Activated T-helper 17 cell treated with anti-CD3 and anti-CD28 coated beads, Interleukin-2, amount 50 U/mL, for 72 hours (primary cell): Measurements from ENCODE around the gene GADD45A. TPM values are rescaled to one million over a fixed set of nuclear protein-coding genes. Genes with fewer than 3 reads are reported as not detected.

Experiments
- ATAC-seq: fragments of 150-1000 bp; cut with Tn5 transposase; replicated peaks from 2 replicates; pipeline ENCODE4 v1.10.0; 2021; ENCODE audit warnings: mild to moderate bottlenecking, moderate library complexity
- H3K27ac Mint-ChIP-seq: one replicate; pipeline ENCODE4 v1.8.0; 2022; ENCODE audit warnings: mixed read lengths
- H3K27me3 Mint-ChIP-seq: one replicate; pipeline ENCODE4 v1.8.0; 2022; ENCODE audit warnings: mixed read lengths
- H3K36me3 Mint-ChIP-seq: one replicate; pipeline ENCODE4 v1.8.0; 2022; ENCODE audit warnings: low read depth, mild to moderate bottlenecking, mixed read lengths
- H3K4me1 Mint-ChIP-seq: one replicate; pipeline ENCODE4 v1.8.0; 2022; ENCODE audit warnings: mixed read lengths
- H3K4me3 Mint-ChIP-seq: one replicate; pipeline ENCODE4 v1.8.0; 2022; ENCODE audit warnings: mild to moderate bottlenecking, mixed read lengths
- H3K9me3 Mint-ChIP-seq: one replicate; pipeline ENCODE4 v1.8.0; 2022; ENCODE audit warnings: mixed read lengths
- total RNA-seq, 2 donors: library from RNA; stranded (reverse); gene quantifications; one replicate each; pipeline ENCODE4 v1.2.3, GENCODE V29; 2022

GADD45A gene
- total RNA-seq, 2 donors from 2014 or later: 70.9 to 83.8 TPM

DNA sequence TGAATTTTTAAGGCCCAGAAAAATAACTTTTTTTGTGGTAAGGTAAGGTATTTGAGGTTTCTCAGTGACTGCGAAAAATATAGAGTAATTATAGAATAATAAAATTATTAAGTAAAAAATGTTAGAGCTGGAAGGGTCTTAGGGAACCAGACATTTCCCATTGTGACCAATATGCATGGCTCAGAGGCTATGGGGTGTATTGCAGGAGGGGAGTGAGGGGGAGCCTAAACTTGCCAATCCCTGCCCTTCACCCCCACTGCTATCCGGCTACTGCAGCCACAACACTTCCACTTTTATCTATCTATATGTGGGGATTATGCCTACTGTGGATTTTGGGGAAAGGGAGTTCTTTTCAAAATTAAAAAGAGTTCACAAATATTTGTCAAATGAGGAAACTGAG lies 7.6 kb upstream of the GADD45A start:
- peaks cover 5% of the 10 kb centered on the region for H3K4me1 Mint-ChIP-seq
- no peak overlapping the region for H3K4me3 Mint-ChIP-seq
- H3K36me3 Mint-ChIP-seq: no peaks in the 10 kb centered on the region
- ATAC-seq: no peak
- peaks cover 3% of the 10 kb centered on the region for H3K27me3 Mint-ChIP-seq
- peaks cover 4% of the 10 kb centered on the region for H3K9me3 Mint-ChIP-seq
- H3K27ac Mint-ChIP-seq: no peak overlapping the region

DNA sequence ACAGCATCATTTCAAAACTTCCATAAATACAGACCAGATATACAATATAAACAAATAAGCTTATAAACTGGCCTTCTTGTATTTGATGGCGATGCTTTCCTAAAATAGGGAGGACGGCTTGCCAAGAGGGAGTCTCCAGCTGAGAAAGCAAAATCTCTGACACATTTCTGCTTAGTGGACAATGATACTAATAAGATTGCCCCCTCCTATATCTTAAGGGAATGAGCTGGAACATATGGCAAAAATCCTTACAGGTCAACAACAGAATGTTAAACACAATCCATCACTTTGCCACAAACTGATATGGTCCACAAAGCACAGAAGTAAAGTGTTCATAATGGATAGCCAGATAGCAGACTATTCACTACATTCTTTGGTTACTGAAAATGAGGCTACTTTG lies 7.1 kb upstream of the GADD45A start:
- H3K4me3 Mint-ChIP-seq: no peak overlapping the region
- H3K4me1 Mint-ChIP-seq: peaks cover 10% of the 10 kb centered on the region
- H3K9me3 Mint-ChIP-seq: peaks cover 4% of the 10 kb centered on the region
- ATAC-seq: no peak
- H3K27ac Mint-ChIP-seq: no peak overlapping the region
- H3K27me3 Mint-ChIP-seq: peaks cover 3% of the 10 kb centered on the region
- no peaks in the 10 kb centered on the region for H3K36me3 Mint-ChIP-seq

DNA sequence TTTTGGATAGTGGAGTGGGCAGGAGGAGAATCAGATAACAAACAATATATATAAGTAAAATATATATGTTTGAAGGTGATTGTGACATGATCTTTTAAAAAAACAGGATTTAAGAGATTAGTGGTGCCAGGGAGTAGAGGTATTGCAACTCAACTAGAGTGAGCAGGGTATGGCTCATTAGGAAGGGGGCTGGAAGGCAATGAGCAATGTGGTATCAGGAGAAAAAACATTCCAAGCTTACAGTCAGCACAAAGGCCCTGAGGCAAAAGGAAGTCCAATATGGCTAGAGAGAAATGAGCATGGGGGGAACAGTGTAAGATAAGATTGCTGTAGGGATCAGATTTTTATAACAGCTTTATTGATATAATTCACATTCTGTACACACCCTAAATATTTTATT lies 5.3 kb upstream of the GADD45A start:
- Mint-ChIP-seq H3K27me3 (peaks cover 3% of the 10 kb centered on the region), H3K4me1 (peaks cover 22% of the 10 kb centered on the region), H3K36me3 (peaks cover 10% of the 10 kb centered on the region), H3K4me3 (no peak overlapping the region), H3K9me3 (peaks cover 4% of the 10 kb centered on the region), H3K27ac (no peak overlapping the region)
- no peak for ATAC-seq

DNA sequence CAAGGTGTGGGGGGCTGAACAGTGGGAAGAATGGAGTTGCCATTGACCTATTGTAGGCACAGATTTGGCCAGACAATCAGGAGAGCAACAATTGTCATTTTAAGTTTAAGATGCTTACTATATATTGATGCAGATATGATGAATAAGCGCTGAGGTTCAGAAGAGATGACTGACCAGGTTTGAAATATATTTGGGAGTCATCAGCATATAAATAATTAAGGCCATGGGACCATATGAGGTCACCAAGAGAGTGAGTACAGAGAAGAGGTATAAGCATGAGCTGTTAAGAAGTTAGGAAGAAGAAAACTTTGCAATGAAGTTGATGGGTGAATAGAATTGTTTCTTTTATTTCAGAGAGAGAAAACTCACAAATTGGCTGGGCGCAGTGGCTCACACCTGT lies 4.5 kb upstream of the GADD45A start:
- H3K9me3 Mint-ChIP-seq: peaks cover 4% of the 10 kb centered on the region
- peak overlapping the region; percentile 6 for H3K27ac Mint-ChIP-seq

DNA sequence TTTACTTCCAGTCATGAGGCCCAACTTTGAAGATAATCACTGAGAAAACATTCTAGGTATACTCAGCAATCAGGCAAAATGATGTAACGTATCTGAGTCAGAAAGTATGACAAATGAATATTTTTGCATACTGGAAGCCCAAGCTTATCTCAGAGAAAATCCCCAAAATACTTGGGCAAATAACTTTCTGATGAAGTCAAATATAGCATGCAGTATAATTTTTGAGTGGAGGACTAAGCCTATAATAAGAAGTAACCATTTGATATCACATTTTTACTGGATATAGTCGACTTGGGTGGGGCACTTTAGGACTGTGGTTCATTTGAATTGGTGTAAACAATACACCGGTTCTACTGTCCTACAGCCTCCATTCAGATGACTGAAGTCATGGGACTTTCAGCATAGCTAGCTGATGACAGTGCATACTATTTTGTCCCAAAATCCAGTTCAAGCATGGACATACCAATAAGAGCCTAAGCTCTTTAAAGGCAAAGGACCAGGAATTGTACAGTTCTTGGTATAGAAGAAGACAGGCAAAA lies 2.3 kb upstream of the GADD45A start:
- ATAC-seq: no peak
- Mint-ChIP-seq H3K27ac (peak overlapping the region; percentile 76), H3K4me1 (peaks cover 24% of the 10 kb centered on the region), H3K4me3 (peak overlapping the region; percentile 82), H3K27me3 (peaks cover 3% of the 10 kb centered on the region), H3K9me3 (peaks cover 4% of the 10 kb centered on the region), H3K36me3 (peaks cover 40% of the 10 kb centered on the region)

More for the DNA sequence above, 4.5 kb upstream of the GADD45A start:
- no peak overlapping the region for H3K4me3 Mint-ChIP-seq
- H3K27me3 Mint-ChIP-seq: peaks cover 3% of the 10 kb centered on the region
- no peak for ATAC-seq
- H3K4me1 Mint-ChIP-seq: peaks cover 22% of the 10 kb centered on the region
- H3K36me3 Mint-ChIP-seq: peaks cover 18% of the 10 kb centered on the region

DNA sequence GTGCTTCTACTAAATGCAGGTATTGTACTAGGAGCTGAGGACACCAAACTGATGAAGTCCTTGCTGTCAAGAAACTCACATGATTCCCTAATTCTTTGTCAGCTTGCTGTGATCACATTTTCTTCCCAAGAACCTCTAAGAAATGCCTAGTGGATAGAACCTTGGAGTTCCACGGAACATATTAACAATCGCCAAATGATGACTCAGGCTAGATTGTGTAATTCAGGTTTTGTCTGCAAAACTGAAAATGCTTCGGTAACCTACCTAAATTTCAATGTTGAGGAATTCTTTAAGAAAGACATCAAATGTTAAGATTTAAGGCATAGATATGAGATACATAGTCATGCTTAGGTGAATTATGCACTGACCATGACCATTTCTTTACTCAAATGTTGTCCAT lies 1.7 kb upstream of the GADD45A start:
- Mint-ChIP-seq H3K4me3 (peak overlapping the region; percentile 82), H3K9me3 (peaks cover 4% of the 10 kb centered on the region), H3K27me3 (peaks cover 3% of the 10 kb centered on the region), H3K4me1 (peaks cover 27% of the 10 kb centered on the region), H3K36me3 (peaks cover 46% of the 10 kb centered on the region), H3K27ac (peak overlapping the region; percentile 97)
- ATAC-seq: no peak

DNA sequence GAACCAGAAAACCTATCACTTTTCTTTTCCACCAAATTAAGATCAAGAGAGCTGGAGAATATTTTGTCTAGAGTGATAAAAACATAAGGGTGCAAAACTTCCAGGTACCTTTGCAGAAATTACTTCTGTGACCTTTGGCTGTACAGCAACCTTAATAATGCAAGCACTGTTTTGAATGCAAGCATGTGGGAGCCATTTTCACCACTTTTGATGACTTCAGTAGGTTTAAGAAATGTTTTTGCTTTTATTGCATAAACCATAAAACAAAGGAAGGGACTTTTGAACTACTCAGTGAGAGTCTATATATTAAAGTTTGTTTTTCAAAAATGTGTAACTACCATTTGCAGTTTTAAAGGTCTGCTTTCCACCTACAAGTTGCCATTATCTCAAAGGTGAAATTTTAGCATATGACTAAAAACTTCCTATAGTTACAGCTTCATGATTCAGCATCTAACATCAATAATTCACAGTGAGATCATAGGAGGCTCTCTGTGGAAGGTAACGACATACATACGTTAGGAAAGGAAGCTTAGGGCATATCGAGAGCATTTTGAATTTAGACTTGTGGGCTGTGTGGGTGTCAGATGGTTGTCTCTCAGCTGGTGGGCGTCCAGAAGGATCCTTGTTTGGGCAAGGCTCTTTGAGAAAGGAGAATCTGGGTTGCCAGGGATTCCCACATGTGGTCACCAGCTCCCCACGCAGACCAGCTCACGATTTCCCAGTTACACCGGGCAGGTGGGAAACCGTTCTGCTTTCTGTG lies 1.1 kb upstream of the GADD45A start:
- peaks cover 33% of the 10 kb centered on the region for H3K4me1 Mint-ChIP-seq
- H3K36me3 Mint-ChIP-seq: peaks cover 53% of the 10 kb centered on the region
- peak; percentile 49 for ATAC-seq
- peak overlapping the region; percentile 97 for H3K27ac Mint-ChIP-seq
- peaks cover 3% of the 10 kb centered on the region for H3K27me3 Mint-ChIP-seq
- H3K9me3 Mint-ChIP-seq: peaks cover 4% of the 10 kb centered on the region
- peak overlapping the region; percentile 82 for H3K4me3 Mint-ChIP-seq

DNA sequence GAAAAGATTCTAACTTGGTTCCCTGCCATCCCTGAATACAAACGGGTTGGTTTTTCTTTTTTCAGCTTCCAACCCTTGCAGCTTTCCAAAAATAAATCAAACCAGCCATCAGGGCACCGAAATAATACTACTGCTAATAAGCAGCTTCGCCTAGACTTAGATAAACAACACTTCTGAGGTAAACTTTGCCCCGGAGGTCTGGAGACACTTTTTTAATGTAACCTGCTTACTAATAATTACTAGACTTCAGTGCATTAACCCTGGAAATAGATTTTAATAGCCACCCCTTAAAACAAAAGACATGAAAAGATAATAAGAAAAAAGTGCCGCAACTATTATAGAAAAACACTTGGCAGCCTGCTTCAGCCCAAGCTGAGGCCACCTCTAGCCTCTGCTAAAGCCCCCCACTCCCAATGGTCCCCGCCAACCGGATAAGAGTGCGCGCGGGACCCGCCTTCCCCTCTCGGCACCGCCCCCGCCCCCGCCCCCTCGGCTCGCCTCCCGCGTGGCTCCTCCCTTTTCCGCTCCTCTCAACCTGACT lies 405 bp upstream of the GADD45A start:
- Mint-ChIP-seq H3K9me3 (peaks cover 4% of the 10 kb centered on the region), H3K4me3 (peak overlapping the region; percentile 82), H3K27ac (peak overlapping the region; percentile 97), H3K36me3 (peaks cover 59% of the 10 kb centered on the region), H3K27me3 (peaks cover 3% of the 10 kb centered on the region), H3K4me1 (peaks cover 33% of the 10 kb centered on the region)
- no peak for ATAC-seq

DNA sequence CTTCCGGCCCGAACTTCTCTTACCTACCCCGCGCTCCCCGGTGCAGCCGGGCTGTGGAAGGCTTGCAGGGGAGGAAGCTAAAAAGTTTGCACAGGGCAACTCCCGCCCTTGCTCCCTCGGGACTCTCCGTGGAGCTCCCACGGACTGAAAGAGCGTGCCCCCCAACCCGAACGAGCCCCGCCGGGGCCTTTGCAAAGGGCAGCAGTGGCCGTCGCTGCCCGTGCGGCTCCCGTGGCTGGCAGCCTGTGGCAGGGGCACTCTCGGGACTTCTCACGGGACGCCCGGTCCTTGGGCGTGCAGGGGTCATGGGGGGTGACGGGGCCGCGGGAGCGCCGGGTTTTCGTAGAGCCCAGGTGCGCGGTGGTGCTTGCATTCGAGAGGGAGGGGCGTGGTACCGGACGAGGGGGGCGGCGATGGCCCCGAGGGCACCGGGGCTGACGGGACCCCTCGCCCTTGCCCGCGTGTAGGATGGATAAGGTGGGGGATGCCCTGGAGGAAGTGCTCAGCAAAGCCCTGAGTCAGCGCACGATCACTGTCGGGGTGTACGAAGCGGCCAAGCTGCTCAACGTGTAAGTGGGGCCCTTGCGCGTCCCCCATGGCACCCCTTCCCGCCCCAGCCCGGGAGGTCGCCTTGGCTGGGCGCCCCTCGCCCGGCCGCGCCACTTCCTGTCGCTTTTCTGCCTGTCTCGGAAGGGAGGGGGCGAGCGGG lies 711 bp downstream of the GADD45A start:
- peak; percentile 15 for ATAC-seq
- peak overlapping the region; percentile 97 for H3K27ac Mint-ChIP-seq
- peaks cover 65% of the 10 kb centered on the region for H3K36me3 Mint-ChIP-seq
- no peaks in the 10 kb centered on the region for H3K9me3 Mint-ChIP-seq
- H3K4me3 Mint-ChIP-seq: peak overlapping the region; percentile 82
- peaks cover 28% of the 10 kb centered on the region for H3K4me1 Mint-ChIP-seq
- H3K27me3 Mint-ChIP-seq: no peaks in the 10 kb centered on the region

DNA sequence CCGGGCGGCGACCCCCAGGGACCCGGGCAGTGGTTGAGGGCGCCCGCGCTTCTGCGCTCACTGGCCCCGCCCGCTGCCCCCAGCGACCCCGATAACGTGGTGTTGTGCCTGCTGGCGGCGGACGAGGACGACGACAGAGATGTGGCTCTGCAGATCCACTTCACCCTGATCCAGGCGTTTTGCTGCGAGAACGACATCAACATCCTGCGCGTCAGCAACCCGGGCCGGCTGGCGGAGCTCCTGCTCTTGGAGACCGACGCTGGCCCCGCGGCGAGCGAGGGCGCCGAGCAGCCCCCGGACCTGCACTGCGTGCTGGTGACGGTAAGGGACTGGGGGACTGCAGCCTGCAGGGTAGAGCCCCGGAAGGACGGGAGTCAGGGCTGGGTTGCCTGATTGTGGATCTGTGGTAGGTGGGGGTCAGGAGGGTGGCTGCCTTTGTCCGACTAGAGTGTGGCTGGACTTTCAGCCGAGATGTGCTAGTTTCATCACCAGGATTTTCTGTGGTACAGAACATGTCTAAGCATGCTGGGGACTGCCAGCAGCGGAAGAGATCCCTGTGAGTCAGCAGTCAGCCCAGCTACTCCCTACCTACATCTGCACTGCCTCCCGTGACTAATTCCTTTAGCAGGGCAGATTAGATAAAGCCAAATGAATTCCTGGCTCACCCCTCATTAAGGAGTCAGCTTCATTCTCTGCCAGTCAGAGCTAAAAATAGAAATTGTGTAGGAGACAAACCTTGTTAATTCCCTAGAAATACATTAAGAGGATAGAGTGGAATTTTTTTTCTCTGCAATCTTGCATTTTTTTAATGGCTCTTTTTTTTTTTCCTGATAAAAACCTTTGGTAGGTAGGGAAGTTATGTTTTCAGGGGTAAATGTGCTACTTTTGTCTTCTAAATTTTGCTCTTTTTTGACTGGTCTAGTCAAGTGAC lies 1.5 kb downstream of the GADD45A start:
- peaks cover 69% of the 10 kb centered on the region for H3K36me3 Mint-ChIP-seq
- no peaks in the 10 kb centered on the region for H3K27me3 Mint-ChIP-seq
- peak; percentile 50 for ATAC-seq
- peak overlapping the region; percentile 97 for H3K27ac Mint-ChIP-seq
- H3K4me1 Mint-ChIP-seq: peaks cover 28% of the 10 kb centered on the region
- peak overlapping the region; percentile 82 for H3K4me3 Mint-ChIP-seq
- H3K9me3 Mint-ChIP-seq: no peaks in the 10 kb centered on the region

DNA sequence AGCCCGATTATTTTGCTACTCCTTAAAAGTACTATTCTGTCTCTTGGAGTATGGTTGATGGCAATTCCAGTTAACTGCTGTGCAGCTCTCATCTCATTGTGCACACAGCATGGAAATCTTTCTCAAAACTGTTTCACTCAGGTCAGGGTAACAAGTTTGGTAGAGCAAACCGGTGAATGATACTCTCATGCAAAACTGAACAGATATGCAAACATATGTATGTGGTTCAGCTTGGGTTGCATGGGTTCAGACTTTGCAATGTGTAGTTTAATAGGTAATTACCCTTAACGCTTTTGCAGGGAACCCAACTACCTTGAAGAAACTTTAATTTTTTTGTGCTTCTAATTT lies 2.2 kb downstream of the GADD45A start:
- ATAC-seq: no peak
- Mint-ChIP-seq H3K27ac (peak overlapping the region; percentile 97), H3K9me3 (no peaks in the 10 kb centered on the region), H3K4me3 (peak overlapping the region; percentile 82), H3K27me3 (no peaks in the 10 kb centered on the region), H3K4me1 (peaks cover 28% of the 10 kb centered on the region), H3K36me3 (peaks cover 69% of the 10 kb centered on the region)

DNA sequence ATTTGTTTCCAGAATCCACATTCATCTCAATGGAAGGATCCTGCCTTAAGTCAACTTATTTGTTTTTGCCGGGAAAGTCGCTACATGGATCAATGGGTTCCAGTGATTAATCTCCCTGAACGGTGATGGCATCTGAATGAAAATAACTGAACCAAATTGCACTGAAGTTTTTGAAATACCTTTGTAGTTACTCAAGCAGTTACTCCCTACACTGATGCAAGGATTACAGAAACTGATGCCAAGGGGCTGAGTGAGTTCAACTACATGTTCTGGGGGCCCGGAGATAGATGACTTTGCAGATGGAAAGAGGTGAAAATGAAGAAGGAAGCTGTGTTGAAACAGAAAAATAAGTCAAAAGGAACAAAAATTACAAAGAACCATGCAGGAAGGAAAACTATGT lies 2.6 kb downstream of the GADD45A start:
- Mint-ChIP-seq H3K4me3 (peak overlapping the region; percentile 82), H3K9me3 (no peaks in the 10 kb centered on the region), H3K36me3 (peaks cover 69% of the 10 kb centered on the region), H3K27ac (peak overlapping the region; percentile 97), H3K27me3 (no peaks in the 10 kb centered on the region), H3K4me1 (peaks cover 26% of the 10 kb centered on the region)
- ATAC-seq: no peak

DNA sequence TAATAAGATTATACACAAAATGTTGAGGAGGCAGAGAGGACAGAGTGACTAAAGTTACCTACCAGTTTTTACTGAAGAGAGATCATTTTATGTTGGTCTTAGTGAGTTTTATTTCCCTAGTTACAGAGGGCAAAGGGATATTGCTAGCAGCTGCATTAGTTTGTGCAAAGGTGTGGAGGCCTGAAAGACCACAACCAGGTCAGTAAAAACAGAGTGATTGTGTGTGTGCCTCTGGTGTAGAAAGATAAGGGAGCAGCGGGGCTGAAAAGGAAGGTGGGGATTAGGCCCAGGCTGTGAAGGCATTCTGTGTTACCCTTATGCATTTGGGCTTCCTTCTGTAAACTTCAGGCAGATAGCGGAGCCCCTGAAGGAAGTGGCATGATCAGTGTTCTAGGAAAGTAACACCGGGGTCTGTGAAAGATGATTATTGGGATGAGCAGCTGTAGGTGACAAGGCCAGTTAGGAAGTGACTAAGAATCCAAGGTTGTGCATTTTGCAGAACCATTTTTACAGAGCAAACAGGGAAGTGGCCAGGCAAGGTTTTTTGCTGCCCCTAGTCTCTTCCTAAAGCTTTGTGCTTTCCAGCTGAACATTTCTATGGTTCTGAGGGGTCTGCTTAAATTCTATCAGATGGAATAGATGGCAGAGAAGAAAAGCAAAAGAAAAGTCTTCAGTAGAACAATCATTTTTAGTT lies 3.7 kb downstream of the GADD45A start:
- ATAC-seq: no peak
- Mint-ChIP-seq H3K27me3 (no peaks in the 10 kb centered on the region), H3K4me1 (peaks cover 19% of the 10 kb centered on the region), H3K27ac (peak overlapping the region; percentile 51), H3K9me3 (no peaks in the 10 kb centered on the region), H3K36me3 (peaks cover 69% of the 10 kb centered on the region), H3K4me3 (peak overlapping the region; percentile 82)
